Measurements from ENCODE around the gene TOX4.
"Not testable (repeated sequence)": the region's sequence is repeated elsewhere in the genome, so short reads cannot be mapped to it uniquely, and the experiment has no call there.

TOX4 gene

DNA sequence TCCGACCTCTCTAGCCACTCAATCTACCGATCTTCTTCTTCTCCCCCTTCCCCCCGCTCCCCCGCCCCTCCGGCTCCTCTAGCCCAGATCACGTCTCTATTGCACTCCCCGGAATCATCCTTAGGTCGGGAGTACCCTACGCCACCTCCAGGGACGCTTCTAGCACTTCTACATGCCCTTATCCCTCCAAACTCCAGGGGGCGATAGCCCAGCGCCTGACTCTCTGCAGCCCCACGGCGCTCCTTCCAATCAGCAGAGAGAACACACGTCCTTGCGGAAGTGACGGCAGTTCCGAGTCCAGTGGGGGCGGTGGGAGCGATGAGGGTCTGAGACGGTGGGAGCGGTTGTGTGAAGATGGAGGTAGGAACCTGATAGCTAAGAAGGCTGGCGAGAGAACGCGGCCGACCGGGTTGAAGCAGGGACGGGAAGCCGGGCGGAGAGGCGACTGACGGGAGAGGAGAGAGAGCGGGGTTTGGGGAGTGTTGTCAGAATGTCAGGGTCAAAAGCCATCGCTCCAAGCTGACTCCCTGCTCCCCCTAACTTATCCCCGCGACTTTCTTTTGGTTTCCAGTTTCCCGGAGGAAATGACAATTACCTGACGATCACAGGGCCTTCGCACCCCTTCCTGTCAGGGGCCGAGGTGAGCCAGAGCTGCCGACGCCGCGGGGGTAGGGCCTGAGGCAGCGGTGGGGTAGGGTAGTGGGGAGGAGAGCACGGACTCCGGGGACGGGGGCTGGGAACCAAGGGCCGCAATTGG, at the start of gene TOX4, which contains the start of gene RAB2B:
TOX4 (plus strand) TSS at position 271 of the 757 bp plus-strand sequence; CDS start at position 355, 84 bp downstream.
RAB2B (minus strand) TSS at position 35 of the 757 bp plus-strand sequence. CDS start 87 bp downstream, outside the sequence.
- DNase-seq = peak; percentile 96

DNA sequence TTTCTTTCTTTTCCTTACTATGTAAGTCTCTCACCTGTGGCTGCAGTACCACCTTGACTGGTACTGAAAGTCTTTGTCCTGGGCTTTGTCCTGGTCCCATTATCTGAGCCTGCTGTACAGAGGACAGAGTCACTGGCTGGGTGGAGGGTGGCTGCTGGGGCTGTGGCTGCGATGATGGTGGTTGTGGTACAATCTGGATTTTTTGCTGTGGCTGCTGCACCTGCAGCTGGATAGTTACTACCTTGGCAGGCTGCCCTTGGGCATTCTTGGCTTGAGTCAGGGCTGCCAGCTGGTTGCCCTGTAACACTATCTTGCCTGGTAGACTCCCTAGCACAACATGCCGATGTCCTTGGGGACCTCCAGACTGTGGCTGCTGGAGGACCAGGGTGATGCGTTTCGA, 48.1 kb upstream of the TOX4 start:
- no peak for DNase-seq

DNA sequence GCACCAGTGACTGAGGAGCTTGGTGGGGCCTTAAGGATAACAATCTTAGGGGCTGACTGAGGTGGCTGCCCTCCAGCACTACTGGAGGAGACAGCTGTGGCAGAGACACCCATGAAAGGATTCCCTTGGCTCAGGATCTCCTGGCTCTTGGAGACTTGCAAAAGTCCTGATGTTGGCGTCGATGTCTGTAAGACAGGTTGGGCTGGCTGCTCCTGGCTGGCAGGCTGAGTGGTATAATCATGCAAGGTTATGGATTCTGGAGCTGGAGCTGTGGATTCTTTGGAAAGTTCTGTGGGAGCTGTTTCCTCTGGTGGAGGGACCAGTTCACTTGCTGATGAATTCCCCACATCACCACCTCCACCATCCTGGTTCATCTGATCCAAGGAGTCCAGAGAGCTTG, 45.9 kb upstream of the TOX4 start:
- DNase-seq = no peak

DNA sequence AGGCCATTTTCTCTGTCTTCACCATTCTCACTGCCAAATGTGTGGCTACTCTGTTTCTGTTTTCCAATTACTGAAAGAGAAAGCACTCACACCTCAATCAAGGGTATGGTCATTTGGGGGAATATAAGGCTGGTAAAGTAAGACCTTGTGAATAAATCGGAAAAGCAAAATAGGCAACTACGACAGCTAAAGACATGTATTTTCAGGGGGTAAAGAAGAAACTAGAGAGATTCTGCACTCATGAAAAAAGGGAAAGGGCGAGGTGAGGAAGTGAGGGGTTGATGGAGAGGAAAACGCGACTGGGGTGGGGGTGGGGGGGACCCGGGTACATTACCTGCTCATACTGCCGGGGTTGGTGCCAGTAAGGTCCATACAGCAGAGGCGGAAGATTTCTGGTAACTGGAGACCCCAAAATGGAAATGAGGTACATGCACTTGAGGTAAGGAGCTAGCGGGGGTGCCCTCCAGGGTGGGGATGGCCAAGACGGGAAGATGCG, 40.4 kb upstream of the TOX4 start:
- no peak for DNase-seq

DNA sequence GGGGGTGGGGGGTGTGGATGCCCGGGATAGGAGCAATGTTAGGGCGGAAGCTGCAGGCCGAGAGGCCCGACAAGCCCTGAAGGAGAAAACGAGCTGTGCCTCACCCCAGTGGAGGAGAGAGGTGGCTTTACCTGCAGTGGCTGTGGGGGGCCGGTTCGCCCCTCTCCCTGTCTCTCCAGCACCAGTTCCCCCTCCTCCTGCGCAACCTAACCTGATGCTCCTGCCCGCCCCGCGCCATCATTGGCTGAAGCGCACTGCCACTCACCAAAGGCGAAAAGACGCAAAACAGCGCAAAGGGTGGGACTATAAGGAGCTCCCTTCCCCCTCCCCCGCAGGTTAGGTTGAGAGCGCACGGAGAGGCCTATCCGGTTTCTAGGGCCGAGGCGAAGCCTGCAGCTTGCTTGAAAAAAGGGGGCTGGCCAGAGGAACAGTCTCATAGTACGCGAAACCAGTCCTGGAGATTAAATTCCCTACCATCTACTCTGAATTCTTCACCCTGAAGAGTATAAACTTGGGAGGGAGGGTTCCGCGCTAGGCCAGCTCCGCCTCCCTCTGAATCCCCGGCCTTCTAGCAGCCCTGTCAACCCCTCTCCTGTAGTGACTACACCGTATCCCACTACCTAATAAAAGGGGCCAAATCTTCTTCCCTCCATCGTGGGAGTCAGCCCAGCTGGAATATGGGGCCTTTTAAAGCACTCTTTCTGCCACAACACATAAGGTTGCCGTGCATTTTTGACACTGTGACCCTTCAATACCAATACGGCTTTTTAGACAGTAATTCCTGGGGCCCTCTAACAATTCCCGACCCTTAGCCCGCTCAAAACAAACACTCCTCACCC, 39.7 kb upstream of the TOX4 start:
- peak; percentile 98 for DNase-seq

DNA sequence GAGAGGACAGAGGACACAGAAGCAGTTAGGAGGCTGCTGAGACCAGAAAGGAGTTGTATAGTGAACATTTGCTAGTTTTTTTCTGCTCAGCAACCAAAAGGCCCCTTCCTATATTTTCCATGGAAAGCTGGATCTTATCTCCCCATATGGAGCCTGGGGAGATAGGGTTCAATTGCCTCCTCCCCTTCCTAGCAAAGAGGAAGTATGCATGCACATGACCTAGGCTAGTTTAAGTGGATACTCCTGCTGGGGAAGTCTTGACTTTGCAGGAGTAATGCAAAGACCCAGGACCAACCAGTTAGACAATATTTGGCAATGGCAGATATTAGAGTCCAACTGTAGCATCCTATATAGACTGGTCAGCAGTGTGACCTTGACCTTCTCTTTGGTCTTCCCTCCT, 36.1 kb upstream of the TOX4 start:
- no peak for DNase-seq

DNA sequence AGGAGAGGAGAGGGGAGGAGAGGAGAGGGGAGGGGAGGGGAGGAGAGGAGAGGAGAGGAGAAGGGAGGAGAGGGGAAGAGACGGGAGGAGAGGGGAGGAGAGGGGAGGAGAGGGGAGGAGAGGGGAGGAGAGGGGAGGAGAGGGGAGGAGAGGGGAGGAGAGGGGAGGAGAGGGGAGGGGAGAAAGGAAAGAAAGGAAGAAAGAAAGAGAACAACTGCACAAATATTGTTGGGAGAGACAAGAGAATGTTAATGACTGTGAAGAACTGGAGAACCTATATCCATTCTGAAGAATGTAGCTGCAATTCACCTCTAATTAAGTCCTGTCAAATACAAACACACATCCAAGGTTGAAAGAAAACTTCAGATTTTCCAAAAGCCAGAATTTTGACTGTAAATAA, 34.3 kb upstream of the TOX4 start:
- DNase-seq = not testable (repeated sequence)

DNA sequence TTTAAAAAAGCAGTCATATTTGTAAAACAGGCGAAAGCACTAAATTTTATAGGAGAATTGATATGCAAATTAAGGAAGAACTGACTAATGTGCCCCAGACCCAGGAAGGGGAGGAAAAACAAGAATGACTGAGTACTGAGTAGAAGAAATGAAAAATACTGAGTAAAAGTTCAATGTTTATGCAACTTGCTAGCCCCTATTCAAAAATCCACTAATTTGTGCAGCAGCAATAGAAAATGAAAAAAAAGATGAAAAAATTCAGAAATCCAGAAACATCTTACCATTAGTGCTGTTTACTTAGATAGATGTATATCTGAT, 27.1 kb upstream of the TOX4 start:
- no peak for DNase-seq

DNA sequence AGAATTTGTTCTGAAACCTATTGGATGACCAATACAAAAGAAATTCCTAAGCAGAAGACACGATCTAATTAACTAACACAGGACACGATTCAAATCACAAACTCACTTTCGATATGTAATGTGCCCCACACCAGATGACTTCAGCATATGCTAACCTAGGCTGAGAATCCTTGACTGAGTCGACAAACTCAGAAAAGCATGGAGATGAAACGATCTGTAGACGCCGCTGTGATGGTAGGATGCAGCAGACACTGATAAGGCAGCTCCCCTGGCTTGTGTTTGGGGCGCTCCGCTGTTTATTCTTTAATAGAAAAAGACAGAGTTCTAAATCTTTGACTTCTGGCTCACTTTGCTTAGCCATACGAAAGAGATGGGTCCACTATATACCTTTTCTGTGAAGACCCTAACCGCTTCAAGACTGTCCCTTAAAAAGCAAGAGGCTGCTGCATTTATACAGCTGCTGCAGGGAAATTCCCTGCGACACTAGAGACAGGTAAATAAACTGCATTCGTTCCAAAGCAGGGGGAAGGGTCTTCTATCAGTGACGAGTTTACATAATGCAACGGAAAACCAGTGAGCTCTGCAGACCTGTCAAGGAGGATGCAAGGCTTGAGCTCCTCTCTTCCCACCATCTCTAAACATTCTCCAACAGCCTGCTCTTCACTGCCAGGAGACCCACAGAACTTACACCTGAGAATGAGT, 22.0 kb upstream of the TOX4 start:
- no peak for DNase-seq

DNA sequence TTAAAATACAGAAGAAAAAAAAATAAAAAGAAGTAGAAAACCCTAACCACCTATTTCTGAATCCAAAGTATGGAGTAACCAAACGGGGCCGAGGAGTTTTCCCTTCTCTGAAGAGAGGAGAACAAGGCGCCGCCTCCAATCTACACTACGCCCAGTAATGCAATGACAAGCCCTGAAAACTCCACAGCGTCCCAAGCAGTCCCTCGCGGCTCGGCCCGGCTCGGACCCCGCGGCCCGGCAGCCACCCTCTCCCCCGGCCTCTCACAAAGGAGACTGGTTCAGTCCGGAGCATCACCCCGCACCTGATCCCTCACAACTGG, 21.4 kb upstream of the TOX4 start:
- no peak for DNase-seq

DNA sequence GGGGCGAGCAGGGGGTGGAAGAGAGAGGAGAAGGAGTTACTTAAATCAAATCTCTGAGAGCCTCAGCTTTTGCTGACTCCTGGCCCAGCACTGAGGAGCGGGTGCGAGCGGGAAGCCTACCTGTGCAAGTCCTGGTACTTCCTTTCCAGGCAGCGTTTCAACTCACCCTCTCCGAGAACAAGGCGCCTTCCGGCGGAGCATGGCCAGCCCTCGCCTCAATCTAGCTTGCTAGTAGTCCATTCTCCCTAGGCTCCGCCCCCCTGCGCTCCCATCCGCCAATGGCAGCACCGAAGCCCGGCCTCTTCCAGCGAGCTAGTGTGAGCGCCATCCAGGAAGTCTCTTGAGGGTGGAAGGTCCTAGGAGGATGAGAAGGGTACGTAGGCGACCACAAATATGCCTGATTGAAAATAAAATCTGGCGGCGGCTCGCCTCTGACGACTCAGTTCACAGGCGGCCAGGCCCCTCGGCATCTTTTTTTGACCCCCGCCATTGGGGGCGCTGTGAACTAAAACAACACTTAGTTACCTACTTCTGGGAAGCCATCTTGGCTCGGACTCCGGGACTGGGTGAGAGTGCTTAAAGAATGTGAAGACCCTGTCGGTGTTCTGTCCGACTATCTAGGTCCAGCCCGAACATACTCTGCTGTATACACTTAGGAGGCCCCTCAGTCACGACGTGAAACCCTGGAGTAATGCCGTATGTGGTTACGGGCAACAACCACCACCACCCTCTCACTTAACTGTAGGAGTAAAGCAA, 20.9 kb upstream of the TOX4 start, which contains the start of gene CHD8:
CHD8 (minus strand) TSS at position 212 of the 756 bp plus-strand sequence. CDS start 24,480 bp downstream, outside the sequence.
- peak; percentile 100 for DNase-seq

DNA sequence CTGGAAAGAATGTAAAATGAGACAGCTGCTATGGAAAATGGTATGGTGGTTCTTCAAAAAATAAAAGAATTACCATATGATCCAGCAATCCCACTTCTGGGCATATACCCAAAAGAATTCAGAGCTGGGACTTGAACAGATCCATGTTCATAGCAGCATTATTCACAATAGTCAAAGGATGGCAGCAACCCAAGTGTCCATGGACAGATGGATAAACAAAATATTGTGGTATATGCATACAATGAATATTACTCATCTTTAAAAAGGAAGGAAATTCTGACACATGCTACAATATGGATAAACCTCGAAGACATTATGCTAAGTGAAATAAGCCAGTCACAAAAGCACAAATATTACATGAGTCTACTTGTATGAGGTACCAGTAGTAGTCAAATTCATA, 9.4 kb upstream of the TOX4 start:
- DNase-seq = no peak

DNA sequence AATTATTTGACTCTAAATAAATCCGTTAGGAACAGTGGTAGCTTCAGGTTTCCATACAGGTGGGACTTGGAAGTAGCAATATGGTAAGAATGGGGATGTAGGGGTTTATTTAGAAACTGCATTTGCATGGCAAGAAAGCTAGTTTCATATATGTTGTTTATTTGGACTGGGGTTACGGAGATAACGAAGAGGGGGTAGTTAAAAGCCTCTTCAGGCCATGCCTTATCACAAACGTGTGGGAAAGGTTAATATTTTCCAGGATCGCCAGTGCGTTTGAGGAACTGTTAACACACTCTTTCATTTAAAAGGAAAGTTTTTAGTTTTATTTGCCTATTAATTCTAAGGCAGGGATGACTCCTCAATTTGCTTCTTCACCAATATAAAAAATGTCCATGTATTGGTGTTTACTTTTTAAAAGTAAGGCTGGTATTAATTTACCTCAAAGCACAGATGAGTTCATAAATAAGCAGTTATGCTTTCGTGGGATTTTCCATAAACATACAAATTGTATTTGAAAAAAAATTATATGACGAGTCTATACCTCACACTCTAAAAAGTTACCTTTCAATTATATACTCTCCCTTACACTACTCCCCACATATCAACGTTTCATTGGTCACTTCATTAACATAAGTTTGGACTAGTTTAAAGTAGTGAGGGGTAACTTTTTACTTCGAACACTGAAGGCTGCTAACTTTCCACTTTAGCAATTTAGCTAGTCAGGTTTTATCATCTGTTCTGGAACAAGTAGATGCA, 1.1 kb upstream of the TOX4 start:
- no peak for DNase-seq

DNA sequence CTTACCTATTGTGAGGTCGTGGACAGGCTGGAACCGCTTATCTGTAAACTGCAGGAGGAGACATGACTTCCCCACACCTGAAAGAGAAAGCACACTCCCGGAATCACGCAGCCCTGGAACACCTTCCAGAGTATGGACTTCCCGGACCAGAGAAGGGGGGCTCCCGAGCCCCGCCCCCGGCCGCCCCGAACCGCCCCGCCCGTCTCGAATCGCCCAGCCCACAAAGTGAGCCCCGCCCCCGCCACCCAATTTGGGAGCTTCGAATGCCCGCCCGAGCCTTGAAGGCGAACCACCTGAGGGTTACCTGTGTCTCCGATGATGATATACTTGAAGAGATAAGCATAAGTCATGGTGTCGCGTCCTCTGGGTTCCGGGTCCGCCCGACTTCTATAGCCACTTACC, 471 bp upstream of the TOX4 start:
- DNase-seq = no peak

DNA sequence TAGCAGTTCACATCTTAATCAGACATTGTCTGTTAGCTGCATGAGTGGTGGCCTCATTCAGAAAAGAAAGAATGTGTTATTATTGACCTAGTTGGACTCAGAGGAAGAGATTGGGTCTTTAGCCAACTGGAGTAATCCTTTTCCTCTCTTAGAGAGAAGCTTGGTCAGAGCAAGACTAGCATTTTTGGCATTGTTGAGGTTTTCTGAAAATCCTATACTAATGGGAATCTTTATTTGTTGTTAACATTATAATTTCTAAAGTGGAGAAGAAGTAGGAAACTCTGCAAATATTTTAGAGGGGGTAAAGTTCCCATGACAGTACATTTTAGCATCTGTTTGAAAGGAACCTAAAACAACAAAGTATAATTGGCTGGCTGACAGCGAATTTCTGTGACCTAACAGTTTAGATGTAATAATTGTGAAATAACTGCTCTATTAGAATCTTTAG, 9.7 kb downstream of the TOX4 start:
- DNase-seq = no peak

DNA sequence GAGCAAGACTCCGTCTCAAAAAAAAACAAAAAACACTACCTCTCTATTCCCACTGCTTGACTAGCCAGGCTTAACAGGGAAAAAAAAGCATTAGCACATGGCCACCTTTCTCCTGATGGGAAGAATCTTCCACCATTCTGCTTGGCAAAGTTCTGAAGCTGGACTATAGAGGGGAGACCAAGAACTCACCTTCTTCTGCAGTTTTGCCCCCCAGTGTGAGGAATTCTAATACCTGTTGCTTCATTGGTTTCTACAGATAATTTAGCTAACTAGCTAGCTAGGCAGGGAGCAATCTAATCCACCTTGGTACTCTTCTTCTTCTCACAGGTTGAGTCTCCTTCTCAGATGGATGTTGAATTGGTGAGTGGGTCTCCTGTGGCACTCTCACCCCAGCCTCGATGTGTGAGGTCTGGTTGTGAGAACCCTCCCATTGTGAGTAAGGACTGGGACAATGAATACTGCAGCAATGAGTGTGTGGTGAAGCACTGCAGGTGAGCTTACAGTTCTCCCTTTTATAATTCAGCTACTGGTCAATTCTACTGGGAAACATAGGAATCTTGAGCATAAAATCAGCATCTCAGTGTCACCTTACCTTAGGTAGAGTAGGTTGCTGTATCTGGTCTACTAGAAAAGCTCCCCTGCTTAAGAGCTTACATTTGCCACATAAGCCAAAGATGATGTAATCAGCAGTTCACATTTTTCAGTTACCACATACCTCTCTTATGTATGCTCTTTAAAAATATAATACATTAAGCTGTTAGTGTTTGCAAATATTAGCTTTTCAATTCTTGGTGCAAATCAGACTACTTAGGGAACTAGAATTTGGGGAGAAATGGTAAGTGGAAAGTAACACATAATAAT, 18.1 kb downstream of the TOX4 start:
- DNase-seq = no peak

DNA sequence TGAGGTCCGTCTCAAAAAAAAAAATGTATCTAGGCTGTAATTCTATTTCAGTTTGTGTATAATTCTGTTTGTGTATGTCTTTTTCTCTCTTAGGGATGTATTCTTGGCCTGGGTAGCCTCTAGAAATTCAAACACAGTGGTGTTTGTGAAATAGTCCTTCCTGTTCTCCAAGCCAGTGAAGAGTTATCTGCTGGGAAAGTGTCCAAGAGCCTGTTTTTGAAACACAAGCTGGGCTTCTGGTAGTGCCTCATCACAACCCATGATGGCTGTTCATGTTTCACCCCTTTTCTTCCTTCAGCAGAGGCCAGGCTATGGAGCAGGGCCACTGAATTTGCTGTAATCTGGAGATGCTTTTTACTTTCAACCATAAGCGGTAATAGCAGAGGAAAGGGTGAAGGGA, 19.5 kb downstream of the TOX4 start:
- no peak for DNase-seq

DNA sequence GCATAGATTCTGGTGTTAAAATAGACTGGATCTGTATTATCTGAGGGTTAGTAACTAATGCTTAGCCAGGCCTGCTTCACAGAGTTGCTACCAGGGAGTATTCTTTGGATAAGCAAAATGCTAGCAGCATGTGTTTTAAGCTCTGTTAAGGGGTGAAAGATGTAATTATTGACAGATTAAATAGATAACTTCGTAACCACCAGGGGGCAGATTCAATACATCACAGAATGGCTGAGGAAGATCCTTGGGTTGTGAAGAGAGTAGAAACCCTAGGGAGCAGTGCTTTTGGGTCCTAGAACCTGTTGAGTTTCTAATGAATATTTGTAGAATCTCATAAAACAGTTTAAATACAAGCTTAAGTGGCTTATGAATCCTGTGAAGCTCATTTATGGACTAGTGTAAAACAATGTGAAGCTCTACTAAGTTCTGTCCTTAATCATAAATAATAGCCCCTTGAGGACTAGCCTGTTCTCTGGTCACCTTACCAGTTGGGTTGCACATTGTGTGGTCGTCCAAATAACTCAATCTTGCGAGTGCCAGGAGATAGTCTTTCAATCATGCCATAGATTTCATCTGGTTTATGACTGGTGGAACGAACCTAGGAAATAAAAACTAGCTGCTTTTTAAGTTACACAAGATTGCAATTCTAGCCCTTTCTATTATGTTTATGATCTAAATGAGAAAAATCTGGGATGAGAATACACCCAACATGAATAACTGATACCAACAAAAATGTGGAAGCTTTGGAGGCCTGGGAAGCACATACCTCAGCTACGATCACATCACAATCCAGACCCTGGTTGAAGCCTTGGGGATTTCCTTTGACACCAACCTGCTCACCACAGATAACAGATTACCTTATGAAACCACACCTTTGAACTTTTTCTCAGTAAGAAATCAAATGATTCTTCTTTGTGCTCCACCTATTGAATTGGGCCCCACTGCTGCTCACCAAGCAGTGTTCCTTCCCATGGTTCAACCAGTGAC, 21.8 kb downstream of the TOX4 start:
- no peak for DNase-seq

DNA sequence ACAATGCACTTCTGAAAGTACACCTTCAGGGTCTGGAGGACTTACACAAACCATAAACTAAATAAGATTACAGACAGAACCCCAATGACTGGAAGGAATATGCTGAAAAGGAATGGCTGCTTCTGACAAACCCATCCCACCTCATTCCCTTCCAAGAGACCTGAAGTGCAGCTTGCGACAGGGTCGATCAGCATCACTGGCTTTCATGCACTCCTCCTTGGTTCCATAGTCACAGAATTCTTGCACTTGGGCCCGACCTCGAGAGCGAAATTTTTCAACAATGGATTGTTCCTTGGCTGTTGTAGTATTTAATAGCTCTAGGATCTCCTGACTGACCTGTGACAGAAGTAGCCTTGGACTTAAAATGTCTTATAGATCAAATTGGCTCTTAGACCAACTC, 24.6 kb downstream of the TOX4 start:
- DNase-seq = no peak

DNA sequence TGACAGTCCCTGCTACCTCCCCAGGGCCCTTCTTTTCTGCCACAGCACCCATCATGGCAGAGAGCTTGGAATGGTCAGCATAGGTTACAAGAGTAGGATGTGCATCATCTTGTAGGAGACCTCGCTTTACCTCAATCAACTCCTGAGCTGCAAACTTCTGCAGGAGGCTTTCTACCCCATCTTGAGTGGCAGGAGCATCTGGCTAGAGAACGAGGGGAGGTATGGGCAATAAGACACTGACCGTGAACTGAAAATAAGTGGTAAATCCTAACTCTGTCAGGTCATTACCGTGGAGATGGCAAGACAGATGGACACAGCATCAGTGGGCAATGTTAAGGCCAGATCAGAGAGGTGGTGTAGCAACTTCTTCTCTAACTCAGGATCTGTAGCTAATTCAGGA, 26.4 kb downstream of the TOX4 start:
- DNase-seq = no peak

All from stimulated activated CD4-positive, alpha-beta T cell treated with anti-CD3 and anti-CD28 coated beads, Interleukin-1b, Interleukin-23, amount 100 ng/mL, for 48 hours (primary cell).